ENCODE data around the gene C3AR1.

DNA sequence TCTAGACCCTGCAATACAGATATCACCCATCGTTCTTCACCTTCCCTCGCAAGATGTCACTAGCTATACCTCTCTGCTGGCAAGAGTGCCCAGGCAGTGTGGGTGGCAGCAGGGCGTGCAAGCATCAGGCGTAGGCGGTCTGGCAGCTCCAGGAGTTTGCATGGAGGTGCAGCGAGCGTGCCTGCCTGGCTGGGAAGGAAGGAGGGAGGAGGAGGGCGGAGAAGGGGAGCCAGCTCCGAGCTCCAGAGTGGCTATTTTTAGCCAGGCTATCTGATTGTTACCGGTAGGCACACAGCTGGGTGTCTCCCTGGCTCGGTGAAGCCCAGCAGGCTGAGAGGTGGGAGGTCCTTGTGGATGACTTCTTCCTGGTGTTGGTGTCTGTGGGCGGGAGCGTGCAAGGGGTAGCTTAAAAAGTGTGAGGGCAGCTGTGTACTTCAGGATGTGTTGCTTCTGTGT lies 27.5 kb downstream of the C3AR1 start:
- TF ChIP-seq ZNF12 (CRISPR knock-in tag; IDR thresholded peaks at IDR 0.05) (no peak), CEBPG (CRISPR knock-in tag; IDR thresholded peaks at IDR 0.05) (no peak), EZH2 (conservative IDR thresholded peaks at IDR 0.05; ENCODE audit: low read depth, low read length) (no peak), POLR2AphosphoS5 (IDR thresholded peaks at IDR 0.05; ENCODE audit: low read depth, low read length) (no peak), NR3C1 (CRISPR knock-in tag; IDR thresholded peaks at IDR 0.05) (no peak), KLF15 (CRISPR knock-in tag; IDR thresholded peaks at IDR 0.05; ENCODE audit: borderline replicate concordance) (no peak), KLF9 (CRISPR knock-in tag; IDR thresholded peaks at IDR 0.05; ENCODE audit: low read depth) (no peak)

Data from HepG2 (cell line).